Lung (tissue), 12 donors: ENCODE results near the gene CXCL8. TPM values are rescaled to one million over a fixed set of nuclear protein-coding genes. Genes with fewer than 3 reads are reported as not detected.

Source experiments
- ATAC-seq: fragments of 200-7000 bp; cut with Tn5 transposase; one replicate; pipeline ENCODE4 v1.9.1; 2020; ENCODE audit warnings: moderate number of reproducible peaks; ENCODE audit not compliant: insufficient read depth, low FRiP score
- DNase-seq, 3 donors: peaks; one replicate each; pipeline ENCODE4 v3.0.0-alpha.2; 2013 to 2017
- H3K27ac ChIP-seq, 2 donors: one replicate each; pipeline ENCODE4 v1.5.1; 2013; ENCODE audit warnings: mild to moderate bottlenecking in 2 of 2, moderate library complexity in 2 of 2, control low read depth in 1 of 2, inconsistent platforms in 1 of 2, low read depth in 1 of 2, low read length in 1 of 2
- H3K27me3 ChIP-seq, 3 donors: one replicate each; pipeline ENCODE4 v1.5.1; 2013; ENCODE audit warnings: low read length in 2 of 3; ENCODE audit not compliant: control insufficient read depth in 3 of 3, insufficient read depth in 3 of 3
- H3K36me3 ChIP-seq, 4 donors: one replicate each; pipeline ENCODE4 v1.5.1; 2013; ENCODE audit warnings: low read length in 4 of 4, mild to moderate bottlenecking in 1 of 4, moderate library complexity in 1 of 4; ENCODE audit not compliant: control insufficient read depth in 4 of 4, insufficient read depth in 4 of 4
- H3K4me1 ChIP-seq, 5 donors: one replicate each; pipeline ENCODE4 v1.5.1; 2013; ENCODE audit warnings: low read length in 5 of 5, mild to moderate bottlenecking in 2 of 5, moderate library complexity in 1 of 5; ENCODE audit not compliant: control insufficient read depth in 5 of 5, insufficient read depth in 5 of 5
- H3K4me3 ChIP-seq: one replicate; pipeline ENCODE4 v1.5.1; 2013; ENCODE audit warnings: mild to moderate bottlenecking, control low read depth, moderate library complexity
- H3K9ac ChIP-seq, 2 donors: one replicate each; pipeline ENCODE4 v1.5.1; 2013; ENCODE audit warnings: low read length in 2 of 2, control low read depth in 1 of 2; ENCODE audit not compliant: insufficient read depth in 1 of 2
- H3K9me3 ChIP-seq, 4 donors: one replicate each; pipeline ENCODE4 v1.5.1; 2013; ENCODE audit warnings: low read length in 3 of 4, mild to moderate bottlenecking in 1 of 4, moderate library complexity in 1 of 4; ENCODE audit not compliant: control insufficient read depth in 4 of 4, insufficient read depth in 3 of 4
- WGBS, 2 donors: extraction: QIAGEN DNeasy Blood & Tissue Kit; methylation state at CpG; one replicate each; pipeline ENCODE4 v1.1.7; 2013; 5-methylcytosine and 5-hydroxymethylcytosine counted together
- polyA plus RNA-seq, 2 donors: library from polyadenylated mRNA; stranded (reverse); fragments of 200-250 nt; gene quantifications; one replicate each; pipeline ENCODE4 v1.2.1, GENCODE V29; 2013
- total RNA-seq, 2 donors: library from RNA; depleted of rRNA in 1 of 2; stranded (reverse); fragments of >200 nt in 1 of 2; gene quantifications; one replicate each; pipeline ENCODE4 v1.2.1, GENCODE V29; 2014 to 2021
- TF ChIP-seq, protein P1 (sequence below): IDR thresholded peaks from 2 replicates; pipeline ENCODE4 v1.5.1; 2012; ENCODE audit warnings: mild to moderate bottlenecking; ENCODE audit errors: control extremely low read depth, extremely low read depth
- donor health status: control.
- donor health status: control.
- donor health status: Bipolar disorder and iron deficiency.
- donor health status: healthy.
- donor health status: DM: yes; HTN: yes; CAD: no.

Gene CXCL8
- total and polyA plus RNA-seq, 4 donors = 33.8 to 501 (median 68.9) TPM

DNA sequence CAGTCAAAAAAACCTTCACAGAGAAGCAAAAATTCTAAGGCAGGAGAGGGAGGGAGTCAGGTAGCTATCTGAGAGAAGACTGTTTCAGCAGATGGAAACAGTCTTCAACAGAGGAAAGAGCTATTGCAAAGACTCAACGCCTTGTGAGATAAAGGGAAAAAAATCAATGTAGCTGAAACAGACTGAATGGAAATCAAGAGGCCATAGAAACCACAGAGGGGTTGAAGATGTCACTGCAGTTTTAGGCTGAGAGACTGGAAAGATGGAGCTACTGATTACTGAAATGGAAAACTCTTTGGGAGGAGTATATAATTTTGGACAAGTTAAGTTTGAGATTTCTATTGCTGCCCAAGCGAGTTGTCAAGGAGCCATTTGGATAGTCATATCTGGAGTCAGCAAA is 28.4 kb upstream of the CXCL8 start:
- Histone ChIP-seq H3K4me3 (no peak overlapping the region), H3K9me3 (no peaks in the 10 kb centered on the region), H3K36me3 (no peaks in the 10 kb centered on the region), H3K27me3 (no peaks in the 10 kb centered on the region), H3K4me1 (peaks cover 0 to 4% (median 0%) of the 10 kb centered on the region in 5 donors), H3K27ac (no peak overlapping the region), H3K9ac (no peak overlapping the region)
- WGBS, 2 donors = 80 to 89% methylated on average over 2 of the region's 2 CpGs
- ATAC-seq = no peak
- TF ChIP-seq, protein P1, sequence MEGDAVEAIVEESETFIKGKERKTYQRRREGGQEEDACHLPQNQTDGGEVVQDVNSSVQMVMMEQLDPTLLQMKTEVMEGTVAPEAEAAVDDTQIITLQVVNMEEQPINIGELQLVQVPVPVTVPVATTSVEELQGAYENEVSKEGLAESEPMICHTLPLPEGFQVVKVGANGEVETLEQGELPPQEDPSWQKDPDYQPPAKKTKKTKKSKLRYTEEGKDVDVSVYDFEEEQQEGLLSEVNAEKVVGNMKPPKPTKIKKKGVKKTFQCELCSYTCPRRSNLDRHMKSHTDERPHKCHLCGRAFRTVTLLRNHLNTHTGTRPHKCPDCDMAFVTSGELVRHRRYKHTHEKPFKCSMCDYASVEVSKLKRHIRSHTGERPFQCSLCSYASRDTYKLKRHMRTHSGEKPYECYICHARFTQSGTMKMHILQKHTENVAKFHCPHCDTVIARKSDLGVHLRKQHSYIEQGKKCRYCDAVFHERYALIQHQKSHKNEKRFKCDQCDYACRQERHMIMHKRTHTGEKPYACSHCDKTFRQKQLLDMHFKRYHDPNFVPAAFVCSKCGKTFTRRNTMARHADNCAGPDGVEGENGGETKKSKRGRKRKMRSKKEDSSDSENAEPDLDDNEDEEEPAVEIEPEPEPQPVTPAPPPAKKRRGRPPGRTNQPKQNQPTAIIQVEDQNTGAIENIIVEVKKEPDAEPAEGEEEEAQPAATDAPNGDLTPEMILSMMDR = no peak
- DNase-seq = no peak

DNA sequence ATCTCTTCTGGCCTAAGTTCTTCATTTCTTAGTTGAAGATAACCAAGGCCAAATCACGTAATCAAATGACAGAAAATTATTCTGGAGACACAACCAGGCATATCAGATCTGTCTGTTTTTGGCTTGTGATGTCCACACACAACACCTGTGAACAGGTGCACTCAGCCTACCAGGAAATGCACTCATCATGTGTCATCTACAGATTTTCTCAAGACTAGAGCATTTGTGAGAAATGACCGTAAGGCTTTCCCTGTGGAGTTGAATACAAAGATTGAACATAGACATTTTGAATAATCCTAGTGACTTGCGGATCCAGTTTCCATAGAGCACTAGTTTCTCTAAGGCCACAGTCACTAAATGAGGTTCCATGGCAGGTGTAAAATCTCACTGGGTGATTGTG is 26.7 kb upstream of the CXCL8 start:
- ATAC-seq (no peak), DNase-seq (no peak)
- Histone ChIP-seq H3K27me3 (no peaks in the 10 kb centered on the region), H3K4me3 (no peak overlapping the region), H3K9ac (no peak overlapping the region), H3K4me1 (no peaks in the 10 kb centered on the region), H3K9me3 (no peaks in the 10 kb centered on the region), H3K27ac (no peak overlapping the region), H3K36me3 (no peaks in the 10 kb centered on the region)
- TF ChIP-seq, protein P1 = no peak
- 97% methylated on average over 3 of the region's 3 CpGs for WGBS, 2 donors

DNA sequence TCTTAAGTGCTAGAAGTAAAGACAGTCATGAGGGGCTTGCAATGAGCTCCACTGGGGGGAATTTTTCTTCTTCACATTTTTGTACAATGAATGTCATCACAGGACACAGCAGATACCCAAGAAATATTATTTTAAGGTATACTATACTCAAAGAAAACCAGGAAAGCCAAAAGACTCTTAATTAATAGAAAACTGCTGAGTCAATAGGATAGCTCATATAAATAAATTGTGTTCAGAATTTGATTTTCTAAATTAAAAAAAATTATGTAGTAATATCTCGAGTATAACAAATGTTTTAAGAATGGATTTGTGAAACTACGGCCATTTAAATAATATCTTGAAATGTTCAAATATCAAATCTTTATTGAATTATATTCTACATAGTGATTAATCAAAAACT is 25.7 kb upstream of the CXCL8 start:
- WGBS, 2 donors = 93 to 95% methylated on average over 2 of the region's 2 CpGs
- H3K9ac ChIP-seq = no peak overlapping the region
- no peak overlapping the region for H3K4me3 ChIP-seq
- H3K27ac ChIP-seq = no peak overlapping the region
- ATAC-seq (no peak), DNase-seq (no peak)
- H3K9me3 ChIP-seq = no peaks in the 10 kb centered on the region
- H3K36me3 ChIP-seq = no peaks in the 10 kb centered on the region
- H3K4me1 ChIP-seq = no peaks in the 10 kb centered on the region
- TF ChIP-seq, protein P1 = no peak
- no peaks in the 10 kb centered on the region for H3K27me3 ChIP-seq

DNA sequence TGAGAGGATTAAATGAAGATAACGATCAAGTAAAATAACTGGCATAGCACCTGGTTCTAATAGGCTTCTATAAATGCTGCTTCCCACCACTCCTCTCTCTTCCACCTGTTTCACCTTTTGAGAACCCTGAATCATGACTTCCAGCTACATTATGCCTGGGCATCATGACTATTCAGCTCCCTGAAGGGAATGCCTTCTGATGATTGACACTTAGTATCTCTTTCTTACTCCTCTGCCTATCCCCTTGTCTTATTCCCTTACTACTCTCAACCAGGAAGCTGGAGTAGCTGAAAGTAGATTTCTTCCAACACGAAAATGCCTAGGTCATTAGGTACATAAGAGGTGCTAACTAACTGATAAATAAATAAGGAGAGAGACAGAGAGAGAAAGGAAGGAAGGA is 24.7 kb upstream of the CXCL8 start:
- DNase-seq (no peak), ATAC-seq (no peak)
- TF ChIP-seq, protein P1 = no peak
- H3K9ac ChIP-seq = no peak overlapping the region
- 79 to 93% methylated on average over 2 of the region's 2 CpGs for WGBS, 2 donors
- no peak overlapping the region for H3K4me3 ChIP-seq
- H3K4me1 ChIP-seq = no peaks in the 10 kb centered on the region
- H3K36me3 ChIP-seq = no peaks in the 10 kb centered on the region
- H3K27ac ChIP-seq = no peak overlapping the region
- H3K27me3 ChIP-seq = no peaks in the 10 kb centered on the region
- H3K9me3 ChIP-seq = no peaks in the 10 kb centered on the region
